WERI-Rb-1 (cell line): ENCODE data around the gene NACC2.
A peak's percentile ranks its signal among the peaks of the same experiment; 100 is the strongest.

Experiments used
- DNase-seq: peaks from one replicate; pipeline ENCODE4 v3.0.0-alpha.2; 2020
- H3K27ac ChIP-seq: fragments of 250-450 bp; sonication (Bioruptor Pico); 2 replicates; pipeline ENCODE4 v1.5.1; 2020; ENCODE audit warnings: mild to moderate bottlenecking, moderate library complexity
- H3K27me3 ChIP-seq: fragments of 250-450 bp; sonication (Bioruptor Pico); 2 replicates; pipeline ENCODE4 v1.5.1; 2021; ENCODE audit warnings: mild to moderate bottlenecking, low read depth, moderate library complexity; ENCODE audit not compliant: insufficient read depth, severe bottlenecking
- H3K36me3 ChIP-seq: fragments of 250-450 bp; sonication (Bioruptor Pico); 2 replicates; pipeline ENCODE4 v1.5.1; 2020; ENCODE audit warnings: mild to moderate bottlenecking, moderate library complexity
- H3K4me3 ChIP-seq: 2 replicates; pipeline ENCODE4 v1.5.1; 2011; ENCODE audit warnings: low read depth, mild to moderate bottlenecking, control low read depth, low read length
- H3K9me3 ChIP-seq: fragments of 250-450 bp; sonication (Bioruptor Pico); 2 replicates; pipeline ENCODE4 v1.5.1; 2021; ENCODE audit warnings: mild to moderate bottlenecking, moderate library complexity; ENCODE audit not compliant: severe bottlenecking
- TF ChIP-seq, protein P1 (sequence below): IDR thresholded peaks from 2 replicates; pipeline ENCODE4 v1.5.1; 2011; ENCODE audit warnings: low read depth, mild to moderate bottlenecking, control low read depth, inconsistent platforms, low read length

Gene NACC2

DNA sequence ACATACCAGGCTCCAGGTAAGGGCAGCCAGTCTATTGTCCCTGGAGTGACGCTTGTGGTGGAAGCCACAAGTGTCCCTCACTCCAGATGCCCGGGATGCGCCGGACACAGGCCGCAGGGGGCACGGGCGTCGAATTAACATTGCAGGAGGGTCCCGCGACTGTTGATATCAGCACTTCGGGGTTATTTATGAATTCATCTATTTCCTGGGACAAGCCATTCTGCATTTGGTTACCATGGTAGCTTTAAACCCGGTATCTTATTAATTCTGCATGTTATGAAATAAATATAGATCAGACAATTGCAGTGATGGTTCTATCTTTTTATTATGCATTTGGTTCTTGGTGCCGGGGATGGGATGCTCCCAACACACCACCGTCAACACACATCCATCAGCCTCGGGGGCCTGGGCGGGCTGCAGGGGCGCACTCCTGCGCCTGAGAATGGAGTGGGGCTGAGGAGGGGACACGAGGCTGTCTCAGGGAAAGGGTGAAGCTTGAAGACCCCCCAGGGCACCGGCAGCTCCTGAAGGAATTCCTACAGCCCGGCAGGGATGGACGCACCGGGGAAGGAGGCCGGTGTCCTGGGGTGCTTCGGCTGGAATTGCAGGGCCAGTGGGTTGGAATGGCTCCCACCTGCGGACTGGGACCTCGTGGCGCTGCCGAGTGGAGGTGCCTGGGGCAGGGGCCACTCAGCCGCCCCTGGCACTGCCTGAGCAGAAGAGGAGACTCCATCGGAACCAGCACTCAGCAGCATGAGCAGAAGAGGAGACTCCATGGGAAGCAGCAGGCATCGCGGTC is 41.2 kb upstream of the NACC2 start:
- Histone ChIP-seq H3K27me3 (no peaks in the 10 kb centered on the region), H3K27ac (no peak overlapping the region), H3K36me3 (no peaks in the 10 kb centered on the region), H3K4me3 (no peak overlapping the region), H3K9me3 (no peaks in the 10 kb centered on the region)
- no peak for DNase-seq
- TF ChIP-seq, protein P1, sequence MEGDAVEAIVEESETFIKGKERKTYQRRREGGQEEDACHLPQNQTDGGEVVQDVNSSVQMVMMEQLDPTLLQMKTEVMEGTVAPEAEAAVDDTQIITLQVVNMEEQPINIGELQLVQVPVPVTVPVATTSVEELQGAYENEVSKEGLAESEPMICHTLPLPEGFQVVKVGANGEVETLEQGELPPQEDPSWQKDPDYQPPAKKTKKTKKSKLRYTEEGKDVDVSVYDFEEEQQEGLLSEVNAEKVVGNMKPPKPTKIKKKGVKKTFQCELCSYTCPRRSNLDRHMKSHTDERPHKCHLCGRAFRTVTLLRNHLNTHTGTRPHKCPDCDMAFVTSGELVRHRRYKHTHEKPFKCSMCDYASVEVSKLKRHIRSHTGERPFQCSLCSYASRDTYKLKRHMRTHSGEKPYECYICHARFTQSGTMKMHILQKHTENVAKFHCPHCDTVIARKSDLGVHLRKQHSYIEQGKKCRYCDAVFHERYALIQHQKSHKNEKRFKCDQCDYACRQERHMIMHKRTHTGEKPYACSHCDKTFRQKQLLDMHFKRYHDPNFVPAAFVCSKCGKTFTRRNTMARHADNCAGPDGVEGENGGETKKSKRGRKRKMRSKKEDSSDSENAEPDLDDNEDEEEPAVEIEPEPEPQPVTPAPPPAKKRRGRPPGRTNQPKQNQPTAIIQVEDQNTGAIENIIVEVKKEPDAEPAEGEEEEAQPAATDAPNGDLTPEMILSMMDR = no peak

DNA sequence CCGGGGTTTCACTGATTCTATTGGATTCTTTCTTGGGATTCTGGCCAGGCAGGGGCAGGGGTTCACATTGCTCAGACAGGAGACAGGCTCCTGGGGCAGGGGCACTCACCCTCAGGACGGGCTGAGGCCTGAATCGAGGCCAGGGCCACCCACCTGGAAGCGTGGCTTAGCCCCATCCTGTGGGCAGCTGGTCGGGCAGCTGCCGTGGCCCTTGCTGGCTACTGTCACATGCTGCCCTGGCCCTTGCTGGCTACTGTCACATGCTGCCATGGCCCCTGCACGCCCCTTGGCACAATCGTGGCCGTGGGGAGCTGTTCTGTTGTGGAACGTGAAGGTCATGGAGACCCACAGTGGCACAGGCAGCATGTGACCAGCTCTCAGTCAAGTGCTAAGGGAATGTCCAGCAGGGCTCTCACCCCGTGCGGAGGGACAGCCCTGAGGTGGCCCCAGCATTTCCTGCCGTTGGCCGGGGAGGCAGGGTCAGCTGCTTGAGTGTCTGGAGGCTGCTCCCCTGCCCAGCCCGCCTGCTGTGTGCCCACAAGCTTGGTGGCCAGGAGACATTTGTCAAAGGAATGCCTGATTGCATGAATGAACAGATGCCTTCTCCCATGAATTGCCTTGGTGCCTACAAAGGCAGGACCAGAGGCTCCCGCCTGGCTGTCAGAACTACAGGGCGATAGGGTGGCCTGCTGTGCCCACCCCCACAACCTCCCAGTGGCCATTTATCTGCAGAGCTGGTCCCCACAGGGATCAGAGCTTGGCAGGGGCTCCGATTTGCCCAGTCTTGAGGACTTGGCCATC is 40.4 kb upstream of the NACC2 start:
- no peak for DNase-seq
- Histone ChIP-seq H3K36me3 (no peaks in the 10 kb centered on the region), H3K9me3 (no peaks in the 10 kb centered on the region), H3K4me3 (no peak overlapping the region), H3K27me3 (no peaks in the 10 kb centered on the region), H3K27ac (no peak overlapping the region)
- TF ChIP-seq, protein P1 = no peak

DNA sequence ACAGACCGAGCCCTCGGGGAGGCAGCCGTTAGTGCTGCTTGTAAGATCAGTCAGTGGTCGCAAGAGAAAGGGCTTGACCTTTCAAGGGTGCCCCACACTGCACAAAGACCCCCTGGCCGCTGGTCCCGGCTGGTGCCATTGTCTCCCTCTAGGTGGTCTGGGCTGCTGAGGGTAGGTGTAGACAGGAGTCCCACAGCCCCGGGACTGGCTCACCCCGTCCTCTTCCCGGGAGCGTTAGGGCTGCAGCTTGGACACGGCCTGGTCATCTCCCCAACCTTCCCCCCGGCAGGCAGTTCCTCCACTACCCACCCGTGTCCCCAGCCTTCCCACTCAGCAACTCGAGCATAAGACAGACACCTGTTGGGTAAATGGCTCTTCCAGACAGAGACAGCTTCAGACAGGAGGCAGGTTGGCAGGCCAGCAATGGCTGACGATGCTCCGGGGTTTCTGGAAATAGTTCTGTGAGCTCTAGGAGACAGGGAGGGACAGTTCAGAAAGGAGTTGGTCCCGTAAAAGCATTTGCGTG is 38.9 kb upstream of the NACC2 start:
- Histone ChIP-seq H3K4me3 (peak overlapping the region; percentile 60), H3K27me3 (no peaks in the 10 kb centered on the region), H3K9me3 (no peaks in the 10 kb centered on the region), H3K36me3 (no peaks in the 10 kb centered on the region), H3K27ac (peak overlapping the region; percentile 85)
- no peak for DNase-seq
- TF ChIP-seq, protein P1 = no peak

DNA sequence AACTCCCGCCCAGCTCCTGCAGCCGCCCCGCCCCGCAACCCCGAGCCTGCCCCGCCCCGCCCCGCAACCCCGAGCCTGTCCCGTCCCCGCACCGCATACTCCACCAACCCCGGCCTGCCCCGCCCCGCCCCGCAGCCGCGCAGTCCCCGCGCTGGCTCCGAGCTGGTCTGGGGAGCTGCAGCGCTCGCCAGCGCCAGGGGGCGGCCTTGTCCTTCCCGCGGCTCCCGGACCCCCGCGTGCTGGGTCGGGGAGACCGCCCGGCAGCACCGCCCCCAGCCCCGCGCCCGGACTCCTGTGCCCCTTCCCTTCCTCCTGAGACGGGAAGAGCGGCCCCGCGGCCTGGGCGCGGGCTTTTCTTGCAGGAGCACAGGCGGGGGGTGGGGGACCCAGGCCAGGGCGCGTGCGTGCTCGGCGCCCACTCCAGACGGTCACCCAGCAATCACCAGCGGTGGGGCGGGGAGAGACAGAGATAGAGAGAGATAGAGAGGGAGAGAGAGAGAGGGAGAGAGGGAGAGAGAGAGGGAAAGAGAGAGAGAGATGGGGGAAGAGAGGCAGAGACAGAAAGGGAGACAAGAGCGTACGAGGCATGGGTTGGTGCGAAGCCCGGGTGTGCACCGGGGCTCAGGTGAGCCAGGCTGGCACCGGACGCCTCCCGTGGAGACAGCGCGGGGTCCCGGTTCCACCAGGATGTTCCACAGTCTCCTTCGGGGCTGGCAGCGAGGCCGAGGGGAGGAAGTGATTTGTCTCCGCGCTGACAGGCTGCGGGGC is 38.3 kb upstream of the NACC2 start:
- Histone ChIP-seq H3K9me3 (no peaks in the 10 kb centered on the region), H3K27ac (peak overlapping the region; percentile 85), H3K27me3 (no peaks in the 10 kb centered on the region), H3K36me3 (no peaks in the 10 kb centered on the region), H3K4me3 (peak overlapping the region; percentile 60)
- peak; percentile 83 for DNase-seq
- TF ChIP-seq, protein P1 = peak; percentile 80

DNA sequence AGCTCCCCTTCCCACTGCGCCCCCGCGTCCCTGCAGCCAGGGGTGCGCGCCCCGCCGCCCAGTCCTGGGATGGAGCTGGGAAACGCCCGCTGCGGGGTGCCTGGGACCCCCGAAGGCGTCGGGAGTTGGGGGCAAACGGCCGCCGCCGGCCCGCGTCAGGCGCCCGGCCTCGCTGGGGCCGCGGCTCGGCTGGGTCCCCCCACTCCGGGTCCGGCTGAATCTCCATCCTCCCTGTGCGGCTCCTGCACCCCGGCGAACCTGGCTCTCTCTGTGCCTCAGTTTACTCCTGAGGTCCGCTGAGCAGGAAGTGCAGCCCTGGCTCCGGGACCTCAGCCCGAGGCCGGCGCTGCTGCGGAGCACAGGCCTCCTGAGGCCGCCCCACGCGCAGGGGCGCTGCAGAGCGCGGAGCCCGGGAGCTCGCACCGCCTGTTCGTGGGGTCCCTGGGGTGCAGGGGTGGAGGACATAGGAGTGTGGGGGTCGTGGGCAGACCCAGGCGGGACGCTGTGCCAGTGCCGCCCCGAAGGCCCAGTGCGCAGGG is 37.5 kb upstream of the NACC2 start:
- H3K36me3 ChIP-seq = no peaks in the 10 kb centered on the region
- no peak overlapping the region for H3K4me3 ChIP-seq
- no peak overlapping the region for H3K27ac ChIP-seq
- H3K27me3 ChIP-seq = no peaks in the 10 kb centered on the region
- TF ChIP-seq, protein P1 = no peak
- no peak for DNase-seq
- H3K9me3 ChIP-seq = no peaks in the 10 kb centered on the region
